HG02981 (cell line): ENCODE results near the gene RCC1.
"Not testable (repeated sequence)": the region's sequence is repeated elsewhere in the genome, so short reads cannot be mapped to it uniquely, and the experiment has no call there.

ENCODE experiments used
- ATAC-seq: cut with Tn5 transposase; IDR thresholded peaks from one replicate; pipeline ENCODE4 v1.9.1; 2021; ENCODE audit warnings: mild to moderate bottlenecking, moderate library complexity; ENCODE audit not compliant: unreplicated experiment

The RCC1 gene

GRCh38 chr1:28541414-28542015 is 35.7 kb downstream of the RCC1 start:
- ATAC-seq: not testable (repeated sequence)

- ATAC-seq: no peak
These were observed 39.4 kb downstream of the RCC1 start for GRCh38 chr1:28545246-28545628.

GRCh38 chr1:28548318-28548717 is 42.5 kb downstream of the RCC1 start:
- no peak for ATAC-seq

GRCh38 chr1:28551381-28551780 is 45.5 kb downstream of the RCC1 start:
- ATAC-seq: no peak

GRCh38 chr1:28552758-28553663 is 47.2 kb downstream of the RCC1 start, which contains the start of gene TRNAU1AP:
Gene TRNAU1AP (plus strand): TSS chr1:28553085. CDS start chr1:28553111, 26 bp downstream.
- peak; percentile 77 for ATAC-seq

- ATAC-seq: no peak
These were observed 55.0 kb downstream of the RCC1 start for GRCh38 chr1:28560886-28561285.

GRCh38 chr1:28564310-28564709 is 58.5 kb downstream of the RCC1 start:
- no peak for ATAC-seq

GRCh38 chr1:28565040-28565439 is 59.2 kb downstream of the RCC1 start:
- ATAC-seq: no peak

GRCh38 chr1:28565726-28566125 is 59.9 kb downstream of the RCC1 start:
- ATAC-seq: no peak

GRCh38 chr1:28566931-28567330 is 61.1 kb downstream of the RCC1 start:
- no peak for ATAC-seq

GRCh38 chr1:28571911-28572310 is 66.1 kb downstream of the RCC1 start:
- no peak for ATAC-seq

GRCh38 chr1:28572891-28573290 is 67.0 kb downstream of the RCC1 start:
- ATAC-seq: not testable (repeated sequence)

GRCh38 chr1:28573564-28573963 is 67.7 kb downstream of the RCC1 start:
- no peak for ATAC-seq

GRCh38 chr1:28577052-28577678 is 71.3 kb downstream of the RCC1 start:
- ATAC-seq: no peak

- no peak for ATAC-seq
These were observed 72.1 kb downstream of the RCC1 start for GRCh38 chr1:28577738-28578536.

- ATAC-seq: no peak
These were observed 72.9 kb downstream of the RCC1 start for GRCh38 chr1:28578696-28579218.

- ATAC-seq: no peak
These were observed 73.6 kb downstream of the RCC1 start for GRCh38 chr1:28579401-28579800.

- peak; percentile 13 for ATAC-seq
These were observed 75.1 kb downstream of the RCC1 start for GRCh38 chr1:28580722-28581530.

GRCh38 chr1:28581531-28582247 is 75.8 kb downstream of the RCC1 start:
- peak; percentile 87 for ATAC-seq
